ENCODE measurements around the gene PCOLCE2. TPM values are rescaled to one million over a fixed set of nuclear protein-coding genes. Genes with fewer than 3 reads are reported as not detected.

PCOLCE2 gene
- total RNA-seq, 1 experiment from 2014 or later = 4.4 TPM

- DNase-seq (ENCODE audit: low read depth, low spot score) (peak; percentile 62), ATAC-seq (peak; percentile 97)
- no peaks in the 10 kb centered on the region for H3K79me2 ChIP-seq (ENCODE audit: insufficient read depth, low read length)
- TF ChIP-seq FOSL1 (IDR thresholded peaks at IDR 0.05; ENCODE audit: low read depth) (no peak), JUND (IDR thresholded peaks at IDR 0.05) (no peak), ZFX (IDR thresholded peaks at IDR 0.05) (no peak), SIN3A (IDR thresholded peaks at IDR 0.05; ENCODE audit: low read depth) (no peak), RAD21 (IDR thresholded peaks at IDR 0.05; ENCODE audit: low read depth) (peak; percentile 70), CBX3 (IDR thresholded peaks at IDR 0.05; ENCODE audit: low read depth) (0 out of 2 replicates have a peak, but pooled peaks have one; percentile 65)
- TF ChIP-seq, protein P1, sequence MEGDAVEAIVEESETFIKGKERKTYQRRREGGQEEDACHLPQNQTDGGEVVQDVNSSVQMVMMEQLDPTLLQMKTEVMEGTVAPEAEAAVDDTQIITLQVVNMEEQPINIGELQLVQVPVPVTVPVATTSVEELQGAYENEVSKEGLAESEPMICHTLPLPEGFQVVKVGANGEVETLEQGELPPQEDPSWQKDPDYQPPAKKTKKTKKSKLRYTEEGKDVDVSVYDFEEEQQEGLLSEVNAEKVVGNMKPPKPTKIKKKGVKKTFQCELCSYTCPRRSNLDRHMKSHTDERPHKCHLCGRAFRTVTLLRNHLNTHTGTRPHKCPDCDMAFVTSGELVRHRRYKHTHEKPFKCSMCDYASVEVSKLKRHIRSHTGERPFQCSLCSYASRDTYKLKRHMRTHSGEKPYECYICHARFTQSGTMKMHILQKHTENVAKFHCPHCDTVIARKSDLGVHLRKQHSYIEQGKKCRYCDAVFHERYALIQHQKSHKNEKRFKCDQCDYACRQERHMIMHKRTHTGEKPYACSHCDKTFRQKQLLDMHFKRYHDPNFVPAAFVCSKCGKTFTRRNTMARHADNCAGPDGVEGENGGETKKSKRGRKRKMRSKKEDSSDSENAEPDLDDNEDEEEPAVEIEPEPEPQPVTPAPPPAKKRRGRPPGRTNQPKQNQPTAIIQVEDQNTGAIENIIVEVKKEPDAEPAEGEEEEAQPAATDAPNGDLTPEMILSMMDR (IDR thresholded peaks at IDR 0.05 in 2 of 3, conservative IDR thresholded peaks at IDR 0.05 in 1 of 3; ENCODE audit: borderline replicate concordance in 1 of 3, insufficient read depth in 1 of 3, low read depth in 2 of 3, low read length in 2 of 3) = peak; percentile 71 to 83 (median 76)
- intact Hi-C loops (cut with micrococcal nuclease) = loop anchor here (5.0 kb wide), 1 partner anchor 342 kb away; no protein-coding TSS in a partner anchor
- no peaks in the 10 kb centered on the region for H3K27me3 ChIP-seq (ENCODE audit: insufficient read depth, low read length)
- H3K9me2 ChIP-seq (ENCODE audit: insufficient read depth) = no peaks in the 10 kb centered on the region
- H3K4me1 ChIP-seq (ENCODE audit: control insufficient read depth in 1 of 2, insufficient read depth in 2 of 2, low read length in 2 of 2) = peaks cover 0 to 4% of the 10 kb centered on the region in 2 experiments; a peak in 1 of 4 replicates
- no peaks in the 10 kb centered on the region for H4K20me1 ChIP-seq (ENCODE audit: insufficient read depth)
- peak overlapping the region; percentile 6; the same call in 1 of the 2 replicates for H3K4me2 ChIP-seq (ENCODE audit: low read length)
- RAD21 ChIA-PET (ENCODE audit: low non-redundant PET in 1 of 2, low total read pairs in 2 of 2, uncharacterized antibody in 2 of 2, unreplicated experiment in 2 of 2) = no interaction called here
- POLR2A ChIA-PET = no interaction called here
- CTCF ChIA-PET = interaction anchor here (0.8 to 1.3 kb wide), 4 partner anchors 9 to 100 kb away, joined by 3 to 4 read pairs (median 4); no protein-coding TSS in a partner anchor
- H2AFZ ChIP-seq (ENCODE audit: low read depth, low read length, poor library complexity, severe bottlenecking) = peak overlapping the region; percentile 85
- no peak overlapping the region for H3K4me3 ChIP-seq (replicated peaks in 1 of 2; ENCODE audit: low read depth in 1 of 2, low read length in 2 of 2)
- no peak overlapping the region for H3K27ac ChIP-seq (ENCODE audit: low read depth, low read length)
- H3K9me3 ChIP-seq (ENCODE audit: control insufficient read depth in 1 of 2, insufficient read depth in 1 of 2, low read depth in 1 of 2, low read length in 2 of 2) = peaks cover 0 to 3% of the 10 kb centered on the region in 2 experiments; a peak in 1 of 4 replicates
- H3K36me3 ChIP-seq (ENCODE audit: control insufficient read depth in 1 of 2, insufficient read depth in 2 of 2, low read length in 2 of 2) = no peaks in the 10 kb centered on the region
- no TSS peak for BruUV-seq (replicated peaks)
- H3K9ac ChIP-seq (ENCODE audit: low read length) = no peak overlapping the region
These were observed 40.2 kb upstream of the PCOLCE2 start for GRCh38 chr3:142929109-142929508.

- Histone ChIP-seq H3K4me3 (replicated peaks in 1 of 2; ENCODE audit: low read depth in 1 of 2, low read length in 2 of 2) (no peak overlapping the region), H3K79me2 (ENCODE audit: insufficient read depth, low read length) (no peaks in the 10 kb centered on the region), H2AFZ (ENCODE audit: low read depth, low read length, poor library complexity, severe bottlenecking) (no peak overlapping the region), H3K36me3 (ENCODE audit: control insufficient read depth in 1 of 2, insufficient read depth in 2 of 2, low read length in 2 of 2) (no peaks in the 10 kb centered on the region), H3K27me3 (ENCODE audit: insufficient read depth, low read length) (no peaks in the 10 kb centered on the region), H3K9ac (ENCODE audit: low read length) (no peak overlapping the region), H3K9me3 (ENCODE audit: control insufficient read depth in 1 of 2, insufficient read depth in 1 of 2, low read depth in 1 of 2, low read length in 2 of 2) (peaks cover 0 to 5% of the 10 kb centered on the region in 2 experiments; a peak in 1 of 4 replicates), H3K4me2 (ENCODE audit: low read length) (no peak overlapping the region), H3K27ac (ENCODE audit: low read depth, low read length) (no peak overlapping the region), H3K9me2 (ENCODE audit: insufficient read depth) (no peaks in the 10 kb centered on the region), H3K4me1 (ENCODE audit: control insufficient read depth in 1 of 2, insufficient read depth in 2 of 2, low read length in 2 of 2) (peaks cover 0 to 4% of the 10 kb centered on the region in 2 experiments; a peak in 1 of 4 replicates), H4K20me1 (ENCODE audit: insufficient read depth) (no peaks in the 10 kb centered on the region)
- BruUV-seq (replicated peaks) = no TSS peak
- TF ChIP-seq ELF1 (IDR thresholded peaks at IDR 0.05; ENCODE audit: borderline replicate concordance, low read depth) (no peak), CBX3 (IDR thresholded peaks at IDR 0.05; ENCODE audit: low read depth) (no peak), YY1 (IDR thresholded peaks at IDR 0.05; ENCODE audit: extremely low read depth, insufficient replicate concordance, low read depth, low read length) (no peak), EGR1 (IDR thresholded peaks at IDR 0.05; ENCODE audit: low read depth) (no peak)
- TF ChIP-seq, protein P2, sequence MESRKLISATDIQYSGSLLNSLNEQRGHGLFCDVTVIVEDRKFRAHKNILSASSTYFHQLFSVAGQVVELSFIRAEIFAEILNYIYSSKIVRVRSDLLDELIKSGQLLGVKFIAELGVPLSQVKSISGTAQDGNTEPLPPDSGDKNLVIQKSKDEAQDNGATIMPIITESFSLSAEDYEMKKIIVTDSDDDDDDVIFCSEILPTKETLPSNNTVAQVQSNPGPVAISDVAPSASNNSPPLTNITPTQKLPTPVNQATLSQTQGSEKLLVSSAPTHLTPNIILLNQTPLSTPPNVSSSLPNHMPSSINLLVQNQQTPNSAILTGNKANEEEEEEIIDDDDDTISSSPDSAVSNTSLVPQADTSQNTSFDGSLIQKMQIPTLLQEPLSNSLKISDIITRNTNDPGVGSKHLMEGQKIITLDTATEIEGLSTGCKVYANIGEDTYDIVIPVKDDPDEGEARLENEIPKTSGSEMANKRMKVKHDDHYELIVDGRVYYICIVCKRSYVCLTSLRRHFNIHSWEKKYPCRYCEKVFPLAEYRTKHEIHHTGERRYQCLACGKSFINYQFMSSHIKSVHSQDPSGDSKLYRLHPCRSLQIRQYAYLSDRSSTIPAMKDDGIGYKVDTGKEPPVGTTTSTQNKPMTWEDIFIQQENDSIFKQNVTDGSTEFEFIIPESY (IDR thresholded peaks at IDR 0.05; ENCODE audit: extremely low read depth, insufficient replicate concordance, low read length) = no peak
- ATAC-seq = no peak
- intact Hi-C loops (cut with micrococcal nuclease) = loop anchor here (5.0 kb wide), 1 partner anchor 339 kb away; no protein-coding TSS in a partner anchor
- DNase-seq (ENCODE audit: low read depth, low spot score) = no peak
- POLR2A ChIA-PET = no interaction called here
- CTCF ChIA-PET = no interaction called here
- RAD21 ChIA-PET (ENCODE audit: low non-redundant PET in 1 of 2, low total read pairs in 2 of 2, uncharacterized antibody in 2 of 2, unreplicated experiment in 2 of 2) = no interaction called here
These were observed 37.6 kb upstream of the PCOLCE2 start for GRCh38 chr3:142926368-142926944.

Data from HCT116 (cell line).